ENCODE measurements around the gene TMEM41A. TPM values are rescaled to one million over a fixed set of nuclear protein-coding genes. Genes with fewer than 3 reads are reported as not detected.

TMEM41A gene
- total and polyA plus RNA-seq, 2 experiments from 2014 or later: 40.9 to 73.7 TPM

DNA sequence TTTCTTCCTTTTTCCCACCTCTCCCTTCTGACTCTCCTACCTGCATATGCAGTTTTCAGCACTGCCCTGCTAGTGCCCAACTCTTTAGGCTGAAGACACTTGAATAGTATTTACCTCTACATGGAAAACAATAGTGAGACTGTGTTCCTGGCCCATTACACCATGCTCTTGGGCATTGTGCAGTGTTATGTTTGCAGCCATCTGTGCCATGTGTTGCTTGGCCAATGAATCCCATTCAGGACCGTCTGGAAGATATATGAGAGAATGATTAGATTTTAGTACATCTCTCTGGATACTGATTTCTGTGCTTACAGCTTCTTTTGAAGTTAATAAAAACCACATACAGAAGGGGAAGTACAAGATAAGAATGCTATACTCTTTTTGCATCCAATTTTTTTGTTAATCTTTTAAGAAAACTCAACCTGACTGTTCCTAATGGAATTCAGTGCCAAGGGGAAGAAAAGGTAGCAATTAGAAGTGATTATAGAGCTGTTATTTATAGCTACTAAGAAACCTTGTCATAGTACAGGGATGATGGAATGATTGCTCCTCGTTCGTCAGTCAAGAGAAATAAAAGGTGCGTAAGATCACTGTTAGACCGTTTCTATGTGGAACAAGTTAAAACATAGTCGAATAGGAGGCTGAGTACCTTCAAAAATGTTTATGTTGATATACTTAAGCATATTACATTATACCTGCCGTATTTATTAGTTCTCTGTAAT, 58.9 kb downstream of the TMEM41A start:
- Histone ChIP-seq H3K9me3 (ENCODE audit: low read depth) (no peaks in the 10 kb centered on the region), H3K4me3 (no peak overlapping the region), H3K36me3 (no peaks in the 10 kb centered on the region), H3K27ac (no peak overlapping the region), H3K27me3 (no peaks in the 10 kb centered on the region), H3K4me1 (ENCODE audit: low read depth) (no peaks in the 10 kb centered on the region)
- no peak for DNase-seq (ENCODE audit: low read depth in 1 of 2, low spot score in 1 of 2)
- TF ChIP-seq, protein P1, sequence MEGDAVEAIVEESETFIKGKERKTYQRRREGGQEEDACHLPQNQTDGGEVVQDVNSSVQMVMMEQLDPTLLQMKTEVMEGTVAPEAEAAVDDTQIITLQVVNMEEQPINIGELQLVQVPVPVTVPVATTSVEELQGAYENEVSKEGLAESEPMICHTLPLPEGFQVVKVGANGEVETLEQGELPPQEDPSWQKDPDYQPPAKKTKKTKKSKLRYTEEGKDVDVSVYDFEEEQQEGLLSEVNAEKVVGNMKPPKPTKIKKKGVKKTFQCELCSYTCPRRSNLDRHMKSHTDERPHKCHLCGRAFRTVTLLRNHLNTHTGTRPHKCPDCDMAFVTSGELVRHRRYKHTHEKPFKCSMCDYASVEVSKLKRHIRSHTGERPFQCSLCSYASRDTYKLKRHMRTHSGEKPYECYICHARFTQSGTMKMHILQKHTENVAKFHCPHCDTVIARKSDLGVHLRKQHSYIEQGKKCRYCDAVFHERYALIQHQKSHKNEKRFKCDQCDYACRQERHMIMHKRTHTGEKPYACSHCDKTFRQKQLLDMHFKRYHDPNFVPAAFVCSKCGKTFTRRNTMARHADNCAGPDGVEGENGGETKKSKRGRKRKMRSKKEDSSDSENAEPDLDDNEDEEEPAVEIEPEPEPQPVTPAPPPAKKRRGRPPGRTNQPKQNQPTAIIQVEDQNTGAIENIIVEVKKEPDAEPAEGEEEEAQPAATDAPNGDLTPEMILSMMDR (IDR thresholded peaks at IDR 0.05; ENCODE audit: low read depth, low read length): no peak

Other genes with a start within 250 kb of the TMEM41A start
- gene EHHADH, start 245.0 kb downstream of the TMEM41A start, total RNA-seq: 5.4 and 7.7 TPM in 2 replicates
- gene EHHADH, start 245.0 kb downstream of the TMEM41A start, polyA plus RNA-seq: 3.8 and 4.4 TPM in 2 replicates
- gene MAP3K13, start 135.9 kb downstream of the TMEM41A start, total RNA-seq: 18.0 and 19.1 TPM in 2 replicates
- gene MAP3K13, start 135.9 kb downstream of the TMEM41A start, polyA plus RNA-seq: 37.4 and 47.4 TPM in 2 replicates
- gene LIPH, start 53.6 kb upstream of the TMEM41A start, total RNA-seq: 1.1 and 2.3 TPM in 2 replicates
- 0.40 and 1.5 TPM in 2 replicates for gene LIPH, start 53.6 kb upstream of the TMEM41A start, polyA plus RNA-seq
- 23.7 and 53.6 TPM in 2 replicates for gene SENP2, start 87.3 kb upstream of the TMEM41A start, total RNA-seq
- 26.9 and 37.7 TPM in 2 replicates for gene SENP2, start 87.3 kb upstream of the TMEM41A start, polyA plus RNA-seq